Measurements from ENCODE around the gene PGLYRP4. TPM values are rescaled to one million over a fixed set of nuclear protein-coding genes. Genes with fewer than 3 reads are reported as not detected.

Gene PGLYRP4, protein sequence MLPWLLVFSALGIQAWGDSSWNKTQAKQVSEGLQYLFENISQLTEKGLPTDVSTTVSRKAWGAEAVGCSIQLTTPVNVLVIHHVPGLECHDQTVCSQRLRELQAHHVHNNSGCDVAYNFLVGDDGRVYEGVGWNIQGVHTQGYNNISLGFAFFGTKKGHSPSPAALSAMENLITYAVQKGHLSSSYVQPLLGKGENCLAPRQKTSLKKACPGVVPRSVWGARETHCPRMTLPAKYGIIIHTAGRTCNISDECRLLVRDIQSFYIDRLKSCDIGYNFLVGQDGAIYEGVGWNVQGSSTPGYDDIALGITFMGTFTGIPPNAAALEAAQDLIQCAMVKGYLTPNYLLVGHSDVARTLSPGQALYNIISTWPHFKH
- polyA plus RNA-seq (2014; cell fraction: cytosol; rRNA removed): not detected in 2 replicates
- not detected in 2 replicates for polyA plus RNA-seq (2014; cell fraction: nucleus; rRNA removed)

- no peak for DNase-seq (ENCODE audit: low spot score)
Observed at GRCh38 chr1:153348511-153349362, at the start of gene PGLYRP4. TSS of gene PGLYRP4 (minus strand) at chr1:153348841. CDS start at chr1:153347932, 909 bp downstream.

DNA sequence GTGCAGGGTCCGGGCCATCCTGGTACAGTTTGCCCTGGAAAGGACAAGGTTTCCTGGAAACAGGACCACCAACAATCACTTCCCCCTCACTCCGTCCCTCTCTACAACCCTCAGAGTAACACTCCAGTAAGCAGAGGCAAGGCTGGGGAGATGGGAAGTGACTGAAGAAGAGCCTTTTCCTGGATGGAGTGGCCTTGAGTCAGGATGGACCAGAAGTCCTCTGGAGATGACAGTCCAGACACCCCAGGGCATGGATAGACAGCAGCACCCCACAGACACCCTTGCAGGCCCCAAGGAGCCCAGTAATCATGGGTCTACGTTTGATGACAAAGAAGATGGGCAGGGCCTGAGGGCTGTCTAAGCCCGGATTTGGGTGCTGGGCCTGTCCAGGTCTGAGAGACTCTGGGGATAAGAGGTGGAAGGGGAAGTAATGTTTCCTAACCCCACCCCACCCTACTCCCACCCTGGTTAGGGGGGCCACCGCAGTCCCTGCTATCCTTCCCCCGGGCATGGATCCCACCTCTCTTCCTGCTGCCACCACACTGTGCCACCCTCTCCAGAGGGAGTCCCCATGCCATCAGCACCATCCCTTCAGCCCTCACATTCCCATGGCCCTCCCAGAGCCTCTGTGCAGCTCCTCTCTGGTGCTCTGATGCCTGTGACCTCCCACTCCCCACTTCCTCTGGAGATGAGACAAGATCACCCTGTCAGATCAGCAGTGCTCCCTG, 49.4 kb upstream of the PGLYRP4 start:
- no peak for DNase-seq (ENCODE audit: low spot score)

DNA sequence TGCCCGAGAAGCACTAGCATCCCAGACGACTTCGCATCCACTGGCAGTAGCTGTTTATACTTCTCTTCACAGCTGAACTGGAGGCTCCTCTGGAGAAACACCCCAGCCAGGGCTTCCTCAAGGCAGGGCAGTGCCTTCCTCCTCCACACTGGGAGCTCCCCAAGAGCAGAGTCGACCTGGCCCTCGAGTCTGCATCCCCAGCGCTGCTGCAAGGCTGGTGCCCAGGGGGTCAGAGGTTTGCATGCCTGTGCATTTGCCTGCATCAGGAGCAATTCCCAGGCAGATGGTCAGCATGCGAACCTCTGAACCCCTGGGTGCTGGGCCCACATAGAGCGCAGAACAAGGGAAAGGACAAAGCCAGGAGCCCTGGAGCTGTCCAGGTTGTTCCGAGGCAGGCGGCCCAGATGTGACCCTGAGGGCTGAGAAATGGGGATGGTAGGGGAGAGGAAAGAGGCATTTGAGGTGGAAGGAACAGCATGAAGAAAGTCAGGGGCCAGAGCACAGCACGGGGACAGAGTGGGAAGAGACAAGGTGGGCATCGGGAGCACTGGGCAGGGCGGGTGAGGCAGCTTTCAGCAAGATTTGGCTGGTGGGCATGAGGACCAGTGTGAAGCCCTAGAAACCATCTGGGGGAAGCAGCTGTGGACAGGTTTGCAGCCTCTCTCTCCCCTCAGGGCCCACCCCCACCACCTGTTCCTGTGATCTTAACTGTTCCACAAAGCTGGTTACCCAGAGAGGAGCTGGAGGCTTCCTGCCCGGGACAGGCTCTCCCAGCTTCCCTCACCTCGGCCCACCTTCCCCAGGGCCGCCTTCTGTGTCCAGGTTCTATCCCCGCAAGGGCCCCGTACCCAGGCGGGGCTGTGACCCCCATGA, 48.6 kb upstream of the PGLYRP4 start:
- no peak for DNase-seq (ENCODE audit: low spot score)

- DNase-seq (ENCODE audit: low spot score): no peak
Observed at GRCh38 chr1:153396461-153396860, 47.8 kb upstream of the PGLYRP4 start.

DNA sequence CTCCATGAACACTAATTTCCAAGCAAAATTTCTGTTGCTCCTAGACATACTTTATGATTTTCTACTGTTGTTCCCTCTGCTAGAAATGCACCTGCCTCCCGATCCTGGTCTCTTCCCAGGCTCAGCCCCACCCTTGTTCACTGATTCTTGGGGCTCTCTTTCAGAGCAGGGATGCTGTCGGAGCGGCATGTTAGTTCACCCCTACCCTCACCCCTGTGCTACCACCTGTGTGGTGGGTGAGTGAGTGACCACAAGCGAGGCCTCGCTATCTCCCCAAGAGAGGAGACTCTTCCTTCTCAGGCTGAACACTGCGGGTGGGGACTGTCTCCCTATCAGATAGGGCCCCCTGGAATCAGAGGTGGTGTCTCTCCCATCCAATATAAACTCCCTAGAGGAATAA, 47.1 kb upstream of the PGLYRP4 start:
- no peak for DNase-seq (ENCODE audit: low spot score)

DNA sequence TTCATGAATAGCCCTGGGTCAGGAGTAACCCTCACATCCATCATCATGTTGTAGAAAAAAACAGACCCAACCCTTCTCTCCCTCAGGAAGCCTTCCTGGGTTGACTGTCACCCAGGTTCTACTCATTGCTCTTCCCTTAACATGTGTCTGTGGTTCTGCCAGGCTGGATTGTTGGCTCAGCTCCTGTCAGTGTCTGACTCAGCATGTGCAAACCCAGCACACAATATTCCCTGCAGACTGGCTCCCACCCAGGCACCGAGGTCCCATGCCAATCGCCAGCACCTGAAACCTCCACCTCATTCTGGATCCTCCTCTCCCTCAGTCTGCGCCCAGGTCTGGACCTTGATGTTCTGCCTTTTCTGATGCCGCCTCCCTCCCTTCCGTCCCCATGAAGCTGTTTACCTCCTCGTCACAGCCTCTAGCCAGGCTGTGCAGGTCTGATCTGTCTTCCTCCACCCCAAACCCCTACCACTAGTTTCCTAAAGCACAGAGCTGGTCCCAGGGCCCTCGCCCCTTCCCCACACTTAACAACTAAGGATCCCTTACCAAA, 46.6 kb upstream of the PGLYRP4 start:
- no peak for DNase-seq (ENCODE audit: low spot score)

DNA sequence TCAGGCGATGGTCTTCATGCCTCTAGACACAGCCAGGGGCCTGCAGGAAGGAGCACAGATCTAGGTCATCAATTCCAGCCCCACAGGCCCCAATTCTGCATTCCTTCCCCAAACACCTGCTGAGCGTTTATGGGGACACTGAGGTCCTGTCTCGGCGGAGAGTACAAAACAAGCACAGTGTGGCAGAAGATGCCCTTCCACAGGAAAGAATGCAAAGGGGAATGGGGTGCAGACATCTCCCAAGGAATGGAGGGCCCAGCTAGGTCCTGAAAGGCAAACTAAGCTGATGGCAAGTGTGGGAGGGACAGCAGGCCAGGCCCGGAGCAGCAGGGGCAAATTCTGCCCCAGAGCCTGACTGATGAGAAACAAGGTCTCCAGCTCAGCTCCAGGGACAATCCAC, 45.8 kb upstream of the PGLYRP4 start:
- DNase-seq (ENCODE audit: low spot score): no peak

DNA sequence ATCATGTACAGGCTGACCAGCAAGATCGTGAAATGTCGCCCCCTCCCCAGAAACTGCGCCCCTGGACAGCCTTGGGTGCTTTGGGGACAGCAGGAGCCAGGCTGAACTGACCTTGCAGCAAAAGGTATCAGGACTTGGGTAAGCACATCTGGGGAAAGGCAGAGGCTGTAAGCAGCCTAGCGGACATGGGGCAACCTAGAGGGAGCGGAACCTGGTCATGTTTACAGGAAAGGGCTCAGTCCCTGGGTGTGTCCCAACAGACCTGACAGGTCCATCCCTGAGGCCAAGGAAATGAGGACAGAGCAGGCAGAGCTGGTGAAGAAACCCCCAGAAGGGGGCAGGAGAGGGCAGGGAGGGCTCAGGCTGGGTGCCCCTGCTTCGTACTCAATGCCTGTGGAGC, 45.3 kb upstream of the PGLYRP4 start:
- no peak for DNase-seq (ENCODE audit: low spot score)

DNA sequence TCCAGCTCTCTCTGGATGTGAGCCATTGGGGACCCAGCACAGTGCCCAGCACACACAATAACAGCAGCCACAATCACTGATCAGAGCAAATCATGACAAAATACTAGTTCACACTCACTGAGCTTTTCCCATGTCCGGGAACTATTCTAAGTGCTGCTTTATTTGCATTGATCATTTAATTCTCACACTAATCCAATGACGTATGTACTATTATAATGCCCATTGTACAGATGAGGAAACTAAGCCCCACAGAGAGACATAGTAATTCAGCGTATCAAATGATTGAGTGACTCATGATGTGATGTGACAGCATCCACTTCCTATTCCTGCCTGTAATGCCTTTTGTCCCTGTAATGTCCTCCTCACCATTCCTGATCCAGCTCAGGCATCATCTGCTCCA, 44.2 kb upstream of the PGLYRP4 start:
- no peak for DNase-seq (ENCODE audit: low spot score)

DNA sequence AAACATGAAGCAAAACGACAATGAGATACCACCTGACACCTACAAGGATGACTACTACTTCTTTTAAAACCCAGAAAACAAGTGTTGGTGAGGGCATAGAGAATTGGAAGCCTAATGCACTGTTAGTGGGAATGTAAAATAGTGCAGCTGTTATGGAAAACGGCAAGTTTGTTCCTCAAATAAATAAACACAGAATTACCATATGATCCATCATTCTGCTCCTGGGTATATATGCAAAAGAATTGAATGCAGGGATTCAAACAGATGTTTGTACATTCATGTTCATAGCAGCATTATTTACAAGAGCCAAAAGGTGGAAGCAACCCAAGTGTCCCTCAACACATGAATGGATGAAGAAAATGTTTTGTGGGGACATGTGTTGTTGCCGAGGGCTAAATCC, 43.6 kb upstream of the PGLYRP4 start:
- no peak for DNase-seq (ENCODE audit: low spot score)

DNA sequence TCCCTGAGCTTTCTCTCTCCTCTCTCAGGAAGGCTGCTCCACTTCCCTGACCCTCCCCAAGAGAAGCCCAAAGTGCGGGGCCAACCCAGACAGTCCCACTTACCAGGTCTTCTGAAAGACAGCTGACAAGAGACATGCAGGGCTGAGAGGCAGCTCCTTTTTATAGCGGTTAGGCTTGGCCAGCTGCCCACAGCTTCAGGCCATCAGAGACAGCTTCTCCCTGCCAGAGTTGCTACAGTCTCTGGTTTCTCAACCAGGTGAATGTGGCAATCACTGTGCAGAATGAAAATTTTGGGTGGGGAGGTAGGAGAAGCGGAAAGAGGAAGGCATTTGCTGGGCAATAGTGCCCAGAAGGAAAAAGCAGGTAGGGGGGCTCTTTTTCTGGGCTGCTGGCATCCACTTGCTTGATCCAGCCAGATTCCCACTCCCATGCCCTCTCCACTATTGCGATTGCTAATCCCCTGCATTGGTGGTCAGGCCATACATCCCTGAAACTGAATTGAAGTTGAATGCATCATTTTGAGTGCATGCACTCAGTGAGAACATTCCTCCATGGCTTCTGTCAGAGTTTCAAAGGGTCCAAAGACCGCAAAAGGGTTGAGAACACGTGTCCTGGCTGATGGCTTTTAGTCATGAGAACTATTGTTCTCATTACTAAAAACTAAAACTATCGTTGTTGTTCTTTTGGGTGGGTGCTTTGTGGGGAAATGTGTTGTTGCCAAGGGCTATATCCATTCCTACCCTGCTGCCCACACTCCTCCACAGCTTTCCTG, 42.5 kb upstream of the PGLYRP4 start, which contains the start of gene S100A8:
Gene S100A8, minus strand, starts transcription at position 136 of the 773 bp plus-strand sequence. CDS start 538 bp downstream, outside the sequence.
- no peak for DNase-seq (ENCODE audit: low spot score)

GRCh38 chr1:153389973-153390879, 41.6 kb upstream of the PGLYRP4 start:
- no peak for DNase-seq (ENCODE audit: low spot score)

DNA sequence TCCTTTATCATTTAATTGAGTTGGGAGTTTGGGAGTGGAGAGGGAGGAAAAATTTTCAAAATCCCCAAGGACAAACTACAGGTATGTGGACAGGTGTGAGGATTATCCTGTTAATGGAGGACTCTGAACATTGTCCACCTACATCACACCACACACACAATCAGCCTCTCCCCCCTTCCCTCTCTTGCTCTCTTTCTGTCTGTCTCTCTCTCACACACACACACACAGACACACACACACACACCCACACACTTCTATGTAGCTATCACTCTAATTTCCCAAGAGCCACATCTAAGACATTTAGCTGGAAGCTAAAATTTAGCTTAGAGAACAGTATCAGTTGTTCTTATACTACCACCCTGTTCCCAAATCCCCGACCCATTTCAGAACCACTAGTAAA, 40.8 kb upstream of the PGLYRP4 start:
- DNase-seq (ENCODE audit: low spot score): no peak

DNA sequence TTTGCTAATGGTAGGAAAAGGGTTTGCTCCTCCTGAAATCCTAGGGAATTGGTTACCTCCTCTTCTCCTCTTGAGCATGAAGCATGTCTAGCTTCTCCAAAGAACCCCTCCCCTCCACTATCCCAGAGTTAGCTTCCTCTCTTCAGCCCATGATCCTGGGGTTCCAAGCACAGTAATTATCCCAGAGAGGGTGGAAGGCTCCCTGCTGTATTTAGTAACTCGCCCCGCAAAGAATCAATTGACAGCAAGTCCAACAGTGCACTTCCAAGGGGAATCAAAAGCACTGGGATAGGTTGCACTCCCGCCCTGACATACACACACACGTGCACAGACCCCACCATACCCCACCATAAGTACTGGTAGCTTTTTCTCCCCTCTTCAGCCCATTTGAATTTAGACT, 39.1 kb upstream of the PGLYRP4 start:
- DNase-seq (ENCODE audit: low spot score): no peak

- no peak for DNase-seq (ENCODE audit: low spot score)
Observed at GRCh38 chr1:153387001-153387400, 38.4 kb upstream of the PGLYRP4 start.

DNA sequence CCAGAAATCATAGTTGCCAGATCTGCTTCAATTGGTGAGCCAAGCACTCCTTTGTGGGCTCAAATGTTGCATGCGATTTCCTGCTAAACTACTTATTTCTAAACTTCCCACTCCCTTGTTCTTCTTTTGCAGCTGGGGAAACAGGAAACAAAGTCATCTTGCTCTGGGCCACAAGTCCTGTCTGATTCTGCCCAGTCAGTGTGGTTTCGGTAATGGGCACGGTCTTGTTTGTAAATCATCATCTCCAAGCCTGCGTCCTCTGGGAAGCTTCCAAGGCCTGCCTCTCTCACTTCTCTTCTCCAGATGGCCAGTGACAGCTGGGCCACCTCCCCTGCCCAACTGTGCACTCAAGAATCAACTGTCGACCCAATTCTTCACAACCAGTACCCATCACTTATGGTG, 37.9 kb upstream of the PGLYRP4 start:
- DNase-seq (ENCODE audit: low spot score): no peak

- DNase-seq (ENCODE audit: low spot score): no peak
Observed at GRCh38 chr1:153384958-153385580, 36.4 kb upstream of the PGLYRP4 start.

- no peak for DNase-seq (ENCODE audit: low spot score)
Observed at GRCh38 chr1:153380711-153381110, 32.1 kb upstream of the PGLYRP4 start.

All from SK-N-DZ (cell line).